ENCODE results near the gene PLP2. TPM values are rescaled to one million over a fixed set of nuclear protein-coding genes. Genes with fewer than 3 reads are reported as not detected.

PLP2 gene
- polyA plus RNA-seq, 6 donors from 2014 or later: 110 to 208 (median 153) TPM

DNA sequence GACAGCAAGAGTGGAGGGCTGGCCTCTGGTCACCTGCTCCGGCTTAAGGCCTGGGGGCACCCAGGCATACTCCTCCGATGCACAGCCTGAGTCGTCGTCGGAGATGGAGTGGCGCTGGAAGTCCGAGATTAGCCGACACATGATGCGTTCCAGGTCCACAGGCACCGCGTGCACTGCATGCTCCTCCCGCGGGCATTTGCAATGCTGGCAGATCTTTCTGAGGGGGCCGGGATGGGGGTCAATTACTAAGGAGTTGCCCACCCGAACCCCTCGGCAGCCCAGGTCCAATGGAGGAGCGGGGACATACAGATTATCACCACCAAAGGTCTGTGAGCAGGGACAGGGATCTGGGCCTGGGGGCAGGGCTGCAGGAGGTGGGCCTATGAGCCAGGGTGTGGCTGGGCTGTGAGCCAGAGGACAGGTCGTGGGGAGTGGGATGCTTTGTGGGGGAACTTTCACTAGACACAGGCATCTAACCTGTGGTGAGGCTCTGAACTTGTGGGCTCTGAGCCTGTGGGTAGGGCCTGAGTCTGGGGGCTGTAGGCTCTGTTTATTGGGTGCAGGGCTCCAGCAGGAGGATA is 12.1 kb downstream of the PLP2 start:
- Mint-ChIP-seq H3K27me3 (no peaks in the 10 kb centered on the region), H3K4me3 (peak overlapping the region in 6 of 8 donors; percentile 41 to 93 (median 78)), H3K27ac (peak overlapping the region in 5 of 6 donors; percentile 28 to 83 (median 47)), H3K4me1 (peaks cover 20 to 32% (median 23%) of the 10 kb centered on the region in 3 donors), H3K36me3 (peaks cover 0 to 12% of the 10 kb centered on the region in 2 donors), H3K9me3 (peaks cover 0 to 2% (median 0%) of the 10 kb centered on the region in 7 donors)
- DNase-seq (no peak), ATAC-seq (ENCODE audit: low read depth in 2 of 2) (no peak)

DNA sequence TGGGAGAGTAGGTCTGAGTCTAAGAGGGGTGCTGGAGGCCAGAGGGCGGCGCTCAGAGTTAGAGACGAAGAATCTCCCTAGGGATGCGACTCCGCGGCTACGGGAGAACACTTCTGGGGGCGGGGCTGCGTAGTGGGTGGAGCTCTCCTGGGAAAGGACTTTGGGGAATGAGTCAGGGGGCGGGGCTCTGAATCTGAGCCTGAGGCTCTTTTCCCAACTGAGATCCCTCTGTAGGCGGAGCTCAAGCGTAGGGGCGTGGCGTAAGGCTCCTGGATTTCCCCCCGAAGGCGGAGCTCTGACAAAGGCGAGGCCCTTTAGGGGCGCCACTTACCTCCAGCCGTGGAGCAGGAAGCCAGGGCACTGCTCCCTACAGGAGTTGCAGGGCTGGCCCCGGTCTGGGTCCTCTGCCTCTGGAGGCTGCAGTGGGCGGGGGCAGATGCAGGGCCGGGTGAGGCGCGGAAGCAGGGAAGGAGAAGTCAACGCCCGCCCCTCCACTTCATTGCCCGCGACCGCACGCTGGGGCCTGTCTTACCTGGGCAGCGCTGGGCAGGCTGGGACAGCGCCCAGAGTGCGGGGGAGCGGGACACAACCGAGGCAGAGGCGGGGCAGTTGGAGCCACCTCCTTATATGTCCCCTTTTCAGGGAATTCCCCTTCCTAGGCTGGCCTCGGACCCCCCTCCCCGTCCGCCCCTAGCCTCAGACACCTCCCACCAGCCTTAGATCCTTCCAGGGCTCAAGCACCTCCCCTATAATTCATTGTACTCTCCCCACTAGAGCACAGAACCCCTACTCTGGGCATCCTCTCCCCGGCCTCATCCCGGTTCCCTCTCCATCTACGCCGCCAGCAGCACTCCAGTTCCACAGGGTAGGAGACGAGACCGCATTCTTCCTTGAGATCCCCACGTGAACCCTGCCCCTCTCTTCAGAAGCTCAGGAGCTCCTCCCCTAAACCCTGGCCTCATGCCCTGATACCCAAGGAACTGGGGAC is 12.9 kb downstream of the PLP2 start:
- Mint-ChIP-seq H3K4me3 (peak overlapping the region; percentile 77 to 93 (median 86)), H3K27me3 (no peaks in the 10 kb centered on the region), H3K27ac (peak overlapping the region in 5 of 6 donors; percentile 47 to 91 (median 76)), H3K9me3 (no peaks in the 10 kb centered on the region), H3K36me3 (peaks cover 0 to 12% of the 10 kb centered on the region in 2 donors), H3K4me1 (peaks cover 23 to 33% (median 27%) of the 10 kb centered on the region in 3 donors)
- DNase-seq (peak; percentile 26), ATAC-seq (ENCODE audit: low read depth in 2 of 2) (peak; percentile 45 to 53)

DNA sequence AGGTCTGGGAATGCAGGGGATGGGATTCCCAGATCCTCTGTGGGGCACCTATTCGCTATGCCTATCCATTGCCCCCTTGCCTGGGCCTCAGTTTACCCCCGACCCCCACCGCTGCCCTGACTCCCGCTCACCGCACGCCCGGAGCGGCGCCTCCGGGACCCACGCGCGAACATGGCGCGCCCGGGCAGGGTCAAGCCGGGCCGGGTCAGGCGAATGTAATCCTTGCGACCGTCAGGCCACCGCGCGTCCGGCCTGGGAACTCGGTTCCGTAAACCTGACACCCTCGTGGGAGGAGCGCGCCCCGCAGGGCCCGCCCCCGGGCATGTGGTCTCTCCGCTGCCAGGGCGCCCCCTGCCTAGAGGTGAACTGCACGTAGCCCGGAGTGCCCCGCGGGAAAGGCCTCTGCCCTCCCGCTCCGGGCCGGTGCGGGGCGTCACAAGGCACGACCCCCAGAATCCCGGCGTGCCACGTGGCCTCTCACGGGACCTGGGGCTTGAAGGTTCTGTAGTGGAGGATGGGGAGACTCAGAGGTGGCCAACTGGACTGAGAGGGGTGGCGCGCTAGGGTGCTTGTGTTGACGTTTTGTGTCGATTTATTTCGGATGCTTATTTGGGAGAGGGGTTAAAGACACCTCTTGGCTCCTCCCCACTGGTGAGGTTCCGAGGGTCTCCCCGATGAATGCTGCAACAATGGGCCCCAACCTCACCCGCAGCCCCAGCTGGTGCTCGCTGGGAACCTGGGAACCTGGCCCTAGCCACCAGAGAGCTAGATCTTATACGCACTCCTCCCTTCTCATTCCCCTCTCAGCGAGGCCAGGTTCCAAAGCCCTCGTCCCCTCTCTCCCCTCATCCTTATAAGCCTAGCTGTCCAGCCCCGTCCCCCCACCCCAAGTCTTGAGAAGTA is 14.7 kb downstream of the PLP2 start, which contains the start of gene PRICKLE3:
PRICKLE3 (minus strand) TSS at position 249 of the 903 bp plus-strand sequence; CDS start at position 173, 76 bp downstream.
- ATAC-seq (ENCODE audit: low read depth in 2 of 2) (peak; percentile 31 to 42), DNase-seq (peak; percentile 78)
- Mint-ChIP-seq H3K4me1 (peaks cover 32 to 40% (median 37%) of the 10 kb centered on the region in 3 donors), H3K4me3 (peak within 1 kb of the TSS; percentile 77 to 93 (median 86)), H3K27me3 (no peaks in the 10 kb centered on the region), H3K36me3 (no peaks in the 10 kb centered on the region), H3K27ac (peak within 1 kb of the TSS in 3 of 6 donors; percentile 47 to 91 (median 59)), H3K9me3 (peaks cover 0 to 1% (median 0%) of the 10 kb centered on the region in 7 donors)

DNA sequence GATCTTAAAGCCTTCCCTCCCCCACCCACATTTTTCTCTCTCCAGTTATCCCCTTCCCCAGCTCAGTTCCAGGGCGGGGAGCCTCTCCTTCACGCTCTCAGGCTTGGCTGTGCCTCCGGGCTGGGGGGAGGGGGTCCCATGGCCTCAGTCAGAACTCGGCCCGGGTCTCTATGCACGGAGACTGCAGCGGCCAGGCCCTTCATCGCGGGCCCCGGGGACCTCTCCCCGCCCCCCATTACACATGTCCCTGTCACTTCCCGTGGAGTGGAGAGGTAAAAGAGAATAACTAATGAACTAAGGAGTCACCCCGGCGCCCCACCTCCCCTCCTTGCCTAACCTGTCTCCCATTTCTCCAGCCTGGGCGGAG is 15.3 kb downstream of the PLP2 start:
- Mint-ChIP-seq H3K4me3 (peak overlapping the region in 6 of 8 donors; percentile 37 to 77 (median 71)), H3K27ac (peak overlapping the region in 1 of 6 donors; percentile 59), H3K36me3 (no peaks in the 10 kb centered on the region), H3K9me3 (peaks cover 0 to 1% (median 0%) of the 10 kb centered on the region in 7 donors), H3K27me3 (no peaks in the 10 kb centered on the region), H3K4me1 (peaks cover 32 to 42% (median 37%) of the 10 kb centered on the region in 3 donors)
- DNase-seq: no peak
- no peak for ATAC-seq (ENCODE audit: low read depth in 2 of 2)

DNA sequence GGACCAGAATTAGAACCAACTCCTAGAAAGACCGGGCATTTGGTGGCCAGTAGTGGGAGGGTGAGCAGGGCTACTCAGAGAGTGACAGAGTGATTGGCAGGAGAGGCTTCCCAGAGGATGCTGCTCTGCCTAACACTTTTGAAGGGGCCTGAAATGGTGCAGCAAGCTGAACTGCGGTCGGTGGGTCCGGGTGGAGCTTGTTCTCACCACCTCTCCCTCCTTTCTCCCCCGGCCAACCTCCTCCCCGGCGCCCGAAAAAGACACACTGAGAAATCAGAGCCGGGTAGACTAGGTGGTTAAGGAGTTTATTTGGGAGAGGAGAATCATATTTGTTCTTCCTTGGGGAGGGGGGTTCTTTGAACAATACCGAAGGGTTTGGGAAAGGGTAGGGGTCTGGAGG is 15.8 kb downstream of the PLP2 start:
- ATAC-seq (ENCODE audit: low read depth in 2 of 2) (no peak), DNase-seq (no peak)
- Mint-ChIP-seq H3K9me3 (peaks cover 0 to 1% (median 0%) of the 10 kb centered on the region in 7 donors), H3K4me1 (peaks cover 30 to 42% (median 37%) of the 10 kb centered on the region in 3 donors), H3K27ac (peak overlapping the region in 2 of 6 donors; percentile 15 to 77), H3K4me3 (peak overlapping the region in 2 of 8 donors; percentile 47 to 63), H3K27me3 (no peaks in the 10 kb centered on the region), H3K36me3 (no peaks in the 10 kb centered on the region)

DNA sequence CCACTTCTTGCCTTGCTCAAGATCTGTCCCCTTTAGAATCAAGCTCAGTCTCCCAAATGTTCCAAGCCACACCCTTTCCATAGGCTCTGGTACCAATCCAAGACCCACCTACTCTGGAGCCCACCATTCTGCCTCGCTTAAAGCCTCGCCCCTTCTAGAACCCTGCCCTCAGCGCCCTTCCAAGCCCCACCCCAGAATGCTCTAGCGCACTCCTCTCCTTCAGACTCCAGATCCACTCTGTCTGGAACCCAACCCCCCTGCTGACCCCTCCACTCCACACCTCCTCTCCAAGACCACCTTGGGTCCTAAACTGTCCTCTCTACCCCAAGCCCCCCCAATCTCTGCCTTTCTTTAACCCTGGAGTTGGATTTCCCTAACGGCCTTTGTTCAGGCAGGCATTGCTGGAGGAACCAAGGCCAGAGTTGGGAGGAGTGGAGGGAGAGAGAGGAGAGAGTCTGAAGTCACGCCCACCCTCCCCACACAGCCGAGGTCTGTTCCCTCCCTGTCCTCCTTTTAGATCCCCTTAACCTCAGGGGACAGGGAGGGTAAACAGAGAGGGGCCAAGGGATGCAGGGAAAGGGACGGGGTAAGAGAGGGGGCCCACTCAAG is 16.9 kb downstream of the PLP2 start:
- H3K9me3 Mint-ChIP-seq: peaks cover 0 to 2% (median 0%) of the 10 kb centered on the region in 7 donors
- no peak for ATAC-seq (ENCODE audit: low read depth in 2 of 2)
- H3K4me3 Mint-ChIP-seq: peak overlapping the region in 1 of 8 donors; percentile 85
- H3K36me3 Mint-ChIP-seq: no peaks in the 10 kb centered on the region
- H3K27me3 Mint-ChIP-seq: no peaks in the 10 kb centered on the region
- H3K27ac Mint-ChIP-seq: no peak overlapping the region
- peaks cover 32 to 45% (median 39%) of the 10 kb centered on the region in 3 donors for H3K4me1 Mint-ChIP-seq
- no peak for DNase-seq

DNA sequence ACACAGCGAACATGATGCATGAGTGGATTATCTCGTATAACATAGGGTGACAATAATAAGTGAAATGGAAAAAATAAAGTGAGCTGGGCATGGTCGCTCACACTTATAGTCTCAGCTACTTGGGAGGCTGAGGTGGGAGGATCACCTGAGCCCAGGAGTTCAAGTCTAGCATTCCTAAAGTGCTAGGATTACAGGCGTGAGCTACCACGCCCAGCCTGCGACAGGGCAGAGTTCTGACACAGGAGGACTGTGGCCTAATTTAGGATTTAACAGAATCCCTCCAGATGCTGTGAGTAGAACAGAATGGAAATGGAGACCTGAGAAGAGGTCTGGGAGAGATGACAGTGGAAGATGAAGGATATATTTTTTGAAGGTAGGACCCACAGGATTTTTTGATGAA is 17.9 kb downstream of the PLP2 start:
- ATAC-seq (ENCODE audit: low read depth in 2 of 2): no peak
- no peaks in the 10 kb centered on the region for H3K27me3 Mint-ChIP-seq
- no peak for DNase-seq
- peak overlapping the region; percentile 40 to 96 (median 74) for H3K27ac Mint-ChIP-seq
- H3K4me3 Mint-ChIP-seq: peak overlapping the region in 6 of 8 donors; percentile 37 to 95 (median 89)
- H3K36me3 Mint-ChIP-seq: no peaks in the 10 kb centered on the region
- H3K4me1 Mint-ChIP-seq: peaks cover 29 to 38% (median 36%) of the 10 kb centered on the region in 3 donors
- peaks cover 0 to 2% (median 0%) of the 10 kb centered on the region in 7 donors for H3K9me3 Mint-ChIP-seq

DNA sequence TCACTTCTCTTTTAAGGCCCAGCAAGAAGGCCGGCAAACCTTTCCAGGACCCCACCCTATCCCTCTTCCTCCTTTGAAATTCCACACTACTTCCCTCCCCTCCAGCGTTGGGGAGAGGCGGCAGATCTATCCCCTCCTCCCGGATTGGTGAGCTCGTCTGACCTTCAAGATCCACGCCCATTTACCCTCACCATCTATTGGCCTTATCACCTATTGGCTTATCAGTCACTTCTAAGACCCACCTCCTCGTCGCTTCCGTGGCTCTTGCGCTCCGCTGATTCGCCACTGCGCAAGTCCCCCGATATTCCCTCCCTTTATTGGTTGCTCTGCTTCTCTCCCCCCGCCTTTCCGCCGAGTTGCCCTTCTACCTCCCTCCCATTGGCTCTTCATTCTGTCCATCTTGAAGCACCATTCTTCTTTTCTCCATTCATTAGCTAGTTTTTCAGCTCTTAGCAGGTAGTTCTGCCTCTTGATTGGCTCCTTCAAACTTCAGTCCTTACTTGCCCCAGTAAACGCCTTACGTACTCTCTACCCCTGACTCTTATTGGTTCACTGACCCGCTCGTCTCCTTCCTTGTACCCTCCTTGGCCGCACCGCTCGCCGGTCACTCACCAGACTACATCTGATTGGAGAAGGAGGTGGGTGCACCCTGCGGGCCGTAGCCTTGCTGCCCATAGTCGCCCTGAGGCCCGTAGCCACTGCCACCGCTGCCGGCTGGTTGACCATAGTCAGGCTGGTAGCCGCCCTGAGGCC is 19.3 kb downstream of the PLP2 start:
- Mint-ChIP-seq H3K27me3 (no peaks in the 10 kb centered on the region), H3K9me3 (peaks cover 0 to 2% (median 0%) of the 10 kb centered on the region in 7 donors), H3K4me1 (peaks cover 24 to 28% (median 27%) of the 10 kb centered on the region in 3 donors), H3K4me3 (peak overlapping the region; percentile 77 to 97 (median 94)), H3K27ac (peak overlapping the region; percentile 86 to 97 (median 96)), H3K36me3 (no peaks in the 10 kb centered on the region)
- peak; percentile 88 for DNase-seq
- peak; percentile 81 to 82 for ATAC-seq (ENCODE audit: low read depth in 2 of 2)

DNA sequence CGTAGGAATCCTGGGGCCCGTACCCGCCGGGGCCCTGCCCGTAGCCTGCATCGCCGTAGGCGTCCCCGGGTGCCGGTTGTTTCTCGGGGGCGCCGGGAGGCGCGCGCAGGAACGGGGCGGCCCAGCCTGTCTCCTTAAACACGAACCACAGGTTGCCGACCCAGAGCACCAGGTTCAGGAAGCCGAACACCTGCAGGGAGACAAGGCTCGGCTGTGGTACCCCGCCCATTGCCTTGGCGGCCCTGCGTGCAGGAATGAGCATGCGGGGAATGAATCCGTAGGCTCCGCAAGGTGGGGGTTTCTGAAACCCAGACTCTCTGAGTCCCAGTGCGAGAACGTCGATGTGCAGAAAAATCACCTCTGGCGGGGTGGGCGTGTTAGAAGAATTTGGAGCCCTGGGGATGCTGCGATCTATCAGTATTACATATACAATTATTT is 19.9 kb downstream of the PLP2 start:
- Mint-ChIP-seq H3K4me1 (peaks cover 20 to 27% (median 24%) of the 10 kb centered on the region in 3 donors), H3K27me3 (no peaks in the 10 kb centered on the region), H3K9me3 (peaks cover 0 to 2% (median 0%) of the 10 kb centered on the region in 7 donors), H3K27ac (peak overlapping the region in 4 of 6 donors; percentile 57 to 97 (median 90)), H3K4me3 (peak overlapping the region; percentile 77 to 97 (median 94)), H3K36me3 (no peaks in the 10 kb centered on the region)
- ATAC-seq (ENCODE audit: low read depth in 2 of 2): peak; percentile 2 to 13
- no peak for DNase-seq

DNA sequence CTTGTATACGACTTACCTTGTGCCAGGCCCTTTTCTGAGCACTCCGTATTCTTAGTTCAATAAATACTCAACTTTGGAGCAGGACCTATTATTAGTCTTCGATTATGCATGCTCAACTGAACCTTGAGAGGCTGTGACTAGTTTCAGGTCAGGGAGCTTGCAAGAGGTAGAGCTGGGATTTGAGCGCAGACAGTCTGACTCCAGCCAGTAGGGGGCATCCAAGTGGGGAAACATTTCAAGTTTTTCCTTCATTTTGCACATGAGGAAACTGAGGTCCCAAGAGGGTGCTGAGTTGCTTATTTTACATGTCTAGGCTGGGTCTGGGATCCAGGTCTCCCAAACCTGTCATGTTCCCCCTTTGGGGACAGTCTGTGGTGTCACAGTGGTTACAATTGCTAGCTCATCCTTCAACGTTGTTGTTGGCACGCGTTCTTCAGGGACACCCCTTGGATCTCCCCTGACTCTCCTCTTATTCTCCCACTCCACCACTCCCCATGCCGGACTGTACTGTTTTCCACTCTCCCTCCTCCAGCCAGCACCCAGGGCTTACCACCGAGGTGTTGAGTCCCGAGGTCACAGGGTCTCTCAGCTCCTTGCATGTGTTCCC is 21.1 kb downstream of the PLP2 start:
- peak overlapping the region in 2 of 6 donors; percentile 23 to 59 for H3K27ac Mint-ChIP-seq
- peaks cover 19 to 23% (median 20%) of the 10 kb centered on the region in 3 donors for H3K4me1 Mint-ChIP-seq
- H3K9me3 Mint-ChIP-seq: peaks cover 0 to 2% (median 0%) of the 10 kb centered on the region in 7 donors
- ATAC-seq (ENCODE audit: low read depth in 2 of 2): no peak
- H3K27me3 Mint-ChIP-seq: peaks cover 0 to 2% (median 0%) of the 10 kb centered on the region in 3 donors
- no peaks in the 10 kb centered on the region for H3K36me3 Mint-ChIP-seq
- DNase-seq: no peak
- peak overlapping the region in 4 of 8 donors; percentile 8 to 81 (median 50) for H3K4me3 Mint-ChIP-seq

DNA sequence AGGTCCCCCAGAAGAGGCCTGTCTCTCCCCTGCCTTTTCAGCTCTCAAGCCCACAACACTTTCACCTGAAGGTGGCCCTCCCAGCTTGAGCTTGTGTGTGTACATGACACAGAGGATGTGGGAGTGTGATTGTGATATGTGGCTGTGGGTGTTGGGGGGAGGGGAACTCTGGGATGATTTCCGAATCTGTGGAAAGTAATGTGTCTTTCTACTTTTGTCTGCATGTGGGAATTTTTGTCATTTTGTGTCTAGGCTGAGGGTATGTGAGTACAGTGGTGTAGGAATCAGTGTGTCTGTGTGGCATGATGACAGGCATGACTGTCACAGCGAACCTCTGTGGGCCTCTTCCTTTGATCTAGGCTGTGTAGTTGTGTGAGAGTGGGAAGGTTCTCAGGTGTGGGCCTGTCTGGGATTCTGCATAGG is 21.9 kb downstream of the PLP2 start:
- peaks cover 21 to 28% (median 22%) of the 10 kb centered on the region in 3 donors for H3K4me1 Mint-ChIP-seq
- ATAC-seq (ENCODE audit: low read depth in 2 of 2) (no peak), DNase-seq (no peak)
- H3K36me3 Mint-ChIP-seq: no peaks in the 10 kb centered on the region
- peak overlapping the region in 1 of 8 donors; percentile 82 for H3K4me3 Mint-ChIP-seq
- peaks cover 0 to 9% (median 0%) of the 10 kb centered on the region in 3 donors for H3K27me3 Mint-ChIP-seq
- H3K27ac Mint-ChIP-seq: no peak overlapping the region
- H3K9me3 Mint-ChIP-seq: peaks cover 0 to 2% (median 0%) of the 10 kb centered on the region in 7 donors
